ENCODE data around the gene TNS4. TPM values are rescaled to one million over a fixed set of nuclear protein-coding genes. Genes with fewer than 3 reads are reported as not detected.

The TNS4 gene
- total and polyA plus RNA-seq, 7 donors = 1.2 to 6.9 (median 1.8) TPM; not detected in 4

- no peak for TF ChIP-seq EP300 (IDR thresholded peaks at IDR 0.05)
- no peak for TF ChIP-seq CTCF (IDR thresholded peaks at IDR 0.05)
- no peak for TF ChIP-seq POLR2A (IDR thresholded peaks at IDR 0.05)
- TF ChIP-seq POLR2AphosphoS5 (IDR thresholded peaks at IDR 0.05) = no peak
These were observed 70.9 kb downstream of the TNS4 start for GRCh38 chr17:40430272-40431230.

GRCh38 chr17:40427002-40427491, 74.4 kb downstream of the TNS4 start:
- Histone ChIP-seq H3K4me3 (no peak overlapping the region), H3K27ac (no peak overlapping the region), H3K9me3 (no peaks in the 10 kb centered on the region), H3K4me1 (peaks cover 0 to 2% (median under 1%) of the 10 kb centered on the region in 4 donors), H3K36me3 (no peaks in the 10 kb centered on the region), H3K27me3 (no peaks in the 10 kb centered on the region)
- DNase-seq = no peak
- intact Hi-C loops (cut with DNase I) = no loop called here
- TF ChIP-seq EP300 (IDR thresholded peaks at IDR 0.05) = no peak
- no peak for TF ChIP-seq POLR2AphosphoS5 (IDR thresholded peaks at IDR 0.05)
- TF ChIP-seq POLR2A (IDR thresholded peaks at IDR 0.05) = no peak
- TF ChIP-seq CTCF (IDR thresholded peaks at IDR 0.05) = no peak

More at GRCh38 chr17:40430272-40431230, 70.9 kb downstream of the TNS4 start:
- no peak overlapping the region for H3K27ac ChIP-seq
- peaks cover 0 to 36% (median 30%) of the 10 kb centered on the region in 4 donors for H3K4me1 ChIP-seq
- intact Hi-C loops (cut with DNase I) = no loop called here
- H3K4me3 ChIP-seq = no peak overlapping the region
- DNase-seq = peak; percentile 33
- no peaks in the 10 kb centered on the region for H3K9me3 ChIP-seq
- H3K36me3 ChIP-seq = no peaks in the 10 kb centered on the region
- 92 to 94% methylated on average over 10 of the region's 10 CpGs for WGBS, 2 donors
- H3K27me3 ChIP-seq = no peaks in the 10 kb centered on the region

Other genes with a start within 250 kb of the TNS4 start
- 1 to 10 TPM in 1 of 4 donors, under 1 TPM in 2, not detected in 1; 0.33 to 1.5 (median 0.83) TPM for gene CDC6, start 213.7 kb downstream of the TNS4 start, total RNA-seq
- gene CDC6, start 213.7 kb downstream of the TNS4 start, polyA plus RNA-seq = 10 to 100 TPM in 1 of 3 donors, 1 to 10 TPM in 2; 2.4 to 10.9 (median 8.6) TPM
- gene RARA, start 192.4 kb downstream of the TNS4 start, total RNA-seq = 10 to 100 TPM; 15.8 to 27.3 (median 20.5) TPM
- 10 to 100 TPM; 26.4 to 29.6 (median 27.8) TPM for gene RARA, start 192.4 kb downstream of the TNS4 start, polyA plus RNA-seq
- gene GJD3, start 136.9 kb downstream of the TNS4 start, total RNA-seq = 1 to 10 TPM in 1 of 4 donors, under 1 TPM in 1, not detected in 2; 0.49 to 2.1 TPM
- under 1 TPM in 1 of 3 donors, not detected in 2; 0.64 TPM for gene GJD3, start 136.9 kb downstream of the TNS4 start, polyA plus RNA-seq
- gene TOP2A, start 83.7 kb downstream of the TNS4 start, total RNA-seq = 1 to 10 TPM in 3 of 4 donors, under 1 TPM in 1; 0.33 to 2.3 (median 1.8) TPM
- gene TOP2A, start 83.7 kb downstream of the TNS4 start, polyA plus RNA-seq = 10 to 100 TPM in 2 of 3 donors, 1 to 10 TPM in 1; 1.8 to 28.7 (median 11.3) TPM
- 100 to 1,000 TPM; 198 to 440 (median 325) TPM for gene IGFBP4, start 58.2 kb downstream of the TNS4 start, total RNA-seq
- 100 to 1,000 TPM in 2 of 3 donors, 10 to 100 TPM in 1; 30.3 to 242 (median 108) TPM for gene IGFBP4, start 58.2 kb downstream of the TNS4 start, polyA plus RNA-seq
- gene CCR7, start 63.8 kb upstream of the TNS4 start, total RNA-seq = not detected
- 10 to 100 TPM in 1 of 3 donors, not detected in 2; 73.5 TPM for gene CCR7, start 63.8 kb upstream of the TNS4 start, polyA plus RNA-seq
- 100 to 1,000 TPM in 2 of 4 donors, 10 to 100 TPM in 2; 87.3 to 120 (median 94.4) TPM for gene SMARCE1, start 146.2 kb upstream of the TNS4 start, total RNA-seq
- 10 to 100 TPM; 68.2 to 70.3 (median 70.0) TPM for gene SMARCE1, start 146.2 kb upstream of the TNS4 start, polyA plus RNA-seq
- gene KRT222, start 163.6 kb upstream of the TNS4 start, total RNA-seq = 1 to 10 TPM in 3 of 4 donors, under 1 TPM in 1; 0.68 to 5.0 (median 4.2) TPM
- 1 to 10 TPM in 1 of 3 donors, under 1 TPM in 1, not detected in 1; 0.35 to 3.6 TPM for gene KRT222, start 163.6 kb upstream of the TNS4 start, polyA plus RNA-seq
- 1 to 10 TPM in 1 of 4 donors, under 1 TPM in 1, not detected in 2; 0.36 to 2.5 TPM for gene KRT24, start 202.1 kb upstream of the TNS4 start, total RNA-seq
- 1 to 10 TPM in 1 of 3 donors, under 1 TPM in 1, not detected in 1; 0.82 to 5.4 TPM for gene KRT24, start 202.1 kb upstream of the TNS4 start, polyA plus RNA-seq

Data from sigmoid colon (tissue), 7 donors.